Activated CD4-positive, alpha-beta memory T cell treated with anti-CD3 and anti-CD28 coated beads for 36 hours (primary cell): ENCODE measurements around the gene DNAJC12. TPM values are rescaled to one million over a fixed set of nuclear protein-coding genes. Genes with fewer than 3 reads are reported as not detected.
"Not testable (repeated sequence)": the region's sequence is repeated elsewhere in the genome, so short reads cannot be mapped to it uniquely, and the experiment has no call there.

Experiments used
- CTCF ChIA-PET: fragments of 350-600 bp; sonication (Branson Sonifier 250); formaldehyde crosslinking; loops from one replicate; lab custom pipeline; 2021; ENCODE audit warnings: antibody characterized with exemption, inconsistent platforms; lab: Charles Lee
- POLR2A ChIA-PET: fragments of 350-600 bp; sonication (Branson Sonifier 250); formaldehyde crosslinking; loops from one replicate; lab custom pipeline; 2021; ENCODE audit warnings: antibody characterized with exemption; lab: Charles Lee
- DNase-seq: peaks from one replicate; pipeline ENCODE4 v3.0.0-alpha.2; 2020
- H3K27ac Mint-ChIP-seq: one replicate; pipeline ENCODE4 v1.8.0; 2021; ENCODE audit warnings: mixed read lengths
- H3K27me3 Mint-ChIP-seq: one replicate; pipeline ENCODE4 v1.8.0; 2021; ENCODE audit warnings: mixed read lengths
- H3K36me3 Mint-ChIP-seq: one replicate; pipeline ENCODE4 v1.8.0; 2021; ENCODE audit warnings: mixed read lengths
- H3K4me1 Mint-ChIP-seq: one replicate; pipeline ENCODE4 v1.8.0; 2021; ENCODE audit warnings: low read depth, mixed read lengths
- H3K4me3 Mint-ChIP-seq: one replicate; pipeline ENCODE4 v1.8.0; 2021; ENCODE audit warnings: mild to moderate bottlenecking, mixed read lengths
- H3K9me3 Mint-ChIP-seq: one replicate; pipeline ENCODE4 v1.8.0; 2021; ENCODE audit warnings: mixed read lengths
- intact Hi-C: fragments of 100-400 bp; cut with micrococcal nuclease; formaldehyde crosslinking; loops from one replicate; pipeline ENCODE4 v1.15.1; 2023
- total RNA-seq, 2 experiments: library from RNA; stranded (reverse); gene quantifications; one replicate each; pipeline ENCODE4 v1.2.3, GENCODE V29; 2021

Gene DNAJC12
- total RNA-seq = 10 to 100 TPM in 1 of 2 experiments, 1 to 10 TPM in 1; 8.8 to 11.5 TPM

GRCh38 chr10:67837541-67838314 is at the start of gene DNAJC12:
DNAJC12 (minus strand) TSS chr10:67838188; CDS start chr10:67838011, 177 bp downstream.
- H3K4me3 Mint-ChIP-seq = no peak within 1 kb of the TSS

GRCh38 chr10:67884842-67885670 is 47.1 kb upstream of the DNAJC12 start:
- Mint-ChIP-seq H3K27ac (peak overlapping the region; percentile 88), H3K36me3 (peaks cover 33% of the 10 kb centered on the region), H3K4me1 (peaks cover 32% of the 10 kb centered on the region), H3K27me3 (no peaks in the 10 kb centered on the region), H3K9me3 (no peaks in the 10 kb centered on the region), H3K4me3 (peak overlapping the region; percentile 93)
- ChIA-PET POLR2A (interaction anchor here (0.7 kb wide), 2 partner anchors 95 to 444 kb away, joined by 3 read pairs; no protein-coding TSS in a partner anchor), CTCF (interaction anchor here (0.6 to 2.1 kb wide), 6 partner anchors 28 to 1111 kb away, joined by 3 to 13 read pairs (median 6); no protein-coding TSS in a partner anchor)
- DNase-seq = peak; percentile 86
- intact Hi-C loops = loop anchor here (1.0 to 2.0 kb wide), 5 partner anchors 28 to 446 kb away; no protein-coding TSS in a partner anchor

More at GRCh38 chr10:67837541-67838314, at the start of gene DNAJC12:
- Mint-ChIP-seq H3K36me3 (no peaks in the 10 kb centered on the region), H3K4me1 (peaks cover 3% of the 10 kb centered on the region), H3K9me3 (peaks cover 12% of the 10 kb centered on the region), H3K27me3 (no peaks in the 10 kb centered on the region), H3K27ac (no peak within 1 kb of the TSS)
- ChIA-PET POLR2A (no interaction called here), CTCF (interaction anchor here (1.0 to 1.5 kb wide), 6 partner anchors 18 to 319 kb away, joined by 3 to 7 read pairs (median 4); no protein-coding TSS in a partner anchor)
- no peak for DNase-seq
- intact Hi-C loops = no loop called here

GRCh38 chr10:67884313-67884841 is 46.4 kb upstream of the DNAJC12 start, which contains the start of gene SIRT1:
SIRT1 (plus strand) TSS chr10:67884656; CDS start chr10:67884722, 66 bp downstream.
- Mint-ChIP-seq H3K27ac (peak within 1 kb of the TSS; percentile 88), H3K9me3 (no peaks in the 10 kb centered on the region), H3K36me3 (peaks cover 29% of the 10 kb centered on the region), H3K4me1 (peaks cover 28% of the 10 kb centered on the region), H3K27me3 (no peaks in the 10 kb centered on the region), H3K4me3 (peak within 1 kb of the TSS; percentile 93)
- ChIA-PET CTCF (interaction anchor here (0.7 to 2.1 kb wide), 10 partner anchors 9 to 272 kb away, joined by 3 to 13 read pairs (median 4); no protein-coding TSS in a partner anchor), POLR2A (interaction anchor here (0.9 to 1.3 kb wide), 3 partner anchors 16 to 448 kb away, joined by 3 to 4 read pairs (median 3); partner anchors contain the start of genes HNRNPH3 and PBLD)
- peak; percentile 93 for DNase-seq
- intact Hi-C loops = loop anchor here (1.0 to 2.0 kb wide), 5 partner anchors 28 to 446 kb away; no protein-coding TSS in a partner anchor

GRCh38 chr10:67883710-67884312 is 45.8 kb upstream of the DNAJC12 start:
- Mint-ChIP-seq H3K36me3 (peaks cover 23% of the 10 kb centered on the region), H3K4me3 (peak overlapping the region; percentile 81), H3K4me1 (peaks cover 23% of the 10 kb centered on the region), H3K9me3 (no peaks in the 10 kb centered on the region), H3K27ac (peak overlapping the region; percentile 86), H3K27me3 (no peaks in the 10 kb centered on the region)
- no peak for DNase-seq
- CTCF ChIA-PET = interaction anchor here (0.7 to 1.3 kb wide), 9 partner anchors 9 to 272 kb away, joined by 3 to 13 read pairs (median 4); no protein-coding TSS in a partner anchor
- POLR2A ChIA-PET = interaction anchor here (0.7 to 1.3 kb wide), 4 partner anchors 16 to 448 kb away, joined by 3 to 4 read pairs (median 3); partner anchors contain the start of genes HNRNPH3 and PBLD
- intact Hi-C loops = loop anchor here (1.0 to 2.0 kb wide), 5 partner anchors 29 to 447 kb away; no protein-coding TSS in a partner anchor

GRCh38 chr10:67878133-67878532 is 40.1 kb upstream of the DNAJC12 start:
- Mint-ChIP-seq H3K27me3 (no peaks in the 10 kb centered on the region), H3K9me3 (no peaks in the 10 kb centered on the region), H3K4me3 (no peak overlapping the region), H3K4me1 (no peaks in the 10 kb centered on the region), H3K36me3 (no peaks in the 10 kb centered on the region), H3K27ac (no peak overlapping the region)
- ChIA-PET POLR2A (no interaction called here), CTCF (interaction anchor here (0.6 kb wide), 1 partner anchor 469 kb away, joined by 3 read pairs; no protein-coding TSS in a partner anchor)
- no peak for DNase-seq
- intact Hi-C loops = no loop called here

GRCh38 chr10:67877421-67877820 is 39.4 kb upstream of the DNAJC12 start:
- DNase-seq, H3K4me3 Mint-ChIP-seq, H3K4me1 Mint-ChIP-seq, POLR2A ChIA-PET, H3K36me3 Mint-ChIP-seq, H3K27ac Mint-ChIP-seq, H3K9me3 Mint-ChIP-seq, H3K27me3 Mint-ChIP-seq, intact Hi-C loops: not testable (repeated sequence)
- CTCF ChIA-PET = interaction anchor here (0.6 kb wide), 1 partner anchor 470 kb away, joined by 3 read pairs; no protein-coding TSS in a partner anchor

GRCh38 chr10:67875340-67876238 is 37.6 kb upstream of the DNAJC12 start:
- ChIA-PET POLR2A (no interaction called here), CTCF (interaction anchor here (0.8 to 1.8 kb wide), 4 partner anchors 8 to 88 kb away, joined by 3 to 4 read pairs (median 3); partner anchors contain the start of gene SIRT1)
- Mint-ChIP-seq H3K4me3 (no peak overlapping the region), H3K27ac (no peak overlapping the region), H3K36me3 (no peaks in the 10 kb centered on the region), H3K9me3 (no peaks in the 10 kb centered on the region), H3K4me1 (no peaks in the 10 kb centered on the region), H3K27me3 (no peaks in the 10 kb centered on the region)
- DNase-seq = no peak
- intact Hi-C loops = no loop called here

GRCh38 chr10:67869996-67870395 is 32.0 kb upstream of the DNAJC12 start:
- Mint-ChIP-seq H3K9me3 (no peaks in the 10 kb centered on the region), H3K4me3 (no peak overlapping the region), H3K36me3 (no peaks in the 10 kb centered on the region), H3K27ac (no peak overlapping the region), H3K4me1 (no peaks in the 10 kb centered on the region), H3K27me3 (no peaks in the 10 kb centered on the region)
- DNase-seq = no peak
- ChIA-PET POLR2A (no interaction called here), CTCF (no interaction called here)
- intact Hi-C loops = no loop called here

- H3K27ac Mint-ChIP-seq = no peak overlapping the region
- no peak overlapping the region for H3K4me3 Mint-ChIP-seq
- no peaks in the 10 kb centered on the region for H3K27me3 Mint-ChIP-seq
- H3K4me1 Mint-ChIP-seq = no peaks in the 10 kb centered on the region
- DNase-seq = no peak
- H3K9me3 Mint-ChIP-seq = no peaks in the 10 kb centered on the region
- ChIA-PET POLR2A (no interaction called here), CTCF (interaction anchor here (0.6 to 2.5 kb wide), 5 partner anchors 13 to 289 kb away, joined by 3 to 13 read pairs (median 4); partner anchors contain the start of gene SIRT1)
- intact Hi-C loops = no loop called here
- H3K36me3 Mint-ChIP-seq = no peaks in the 10 kb centered on the region
Measured at GRCh38 chr10:67868132-67868531, 30.1 kb upstream of the DNAJC12 start.
